ENCODE measurements around the gene KRT84. TPM values are rescaled to one million over a fixed set of nuclear protein-coding genes. Genes with fewer than 3 reads are reported as not detected.

Gene KRT84
- total RNA-seq, 2 experiments from 2014 or later = not detected

DNA sequence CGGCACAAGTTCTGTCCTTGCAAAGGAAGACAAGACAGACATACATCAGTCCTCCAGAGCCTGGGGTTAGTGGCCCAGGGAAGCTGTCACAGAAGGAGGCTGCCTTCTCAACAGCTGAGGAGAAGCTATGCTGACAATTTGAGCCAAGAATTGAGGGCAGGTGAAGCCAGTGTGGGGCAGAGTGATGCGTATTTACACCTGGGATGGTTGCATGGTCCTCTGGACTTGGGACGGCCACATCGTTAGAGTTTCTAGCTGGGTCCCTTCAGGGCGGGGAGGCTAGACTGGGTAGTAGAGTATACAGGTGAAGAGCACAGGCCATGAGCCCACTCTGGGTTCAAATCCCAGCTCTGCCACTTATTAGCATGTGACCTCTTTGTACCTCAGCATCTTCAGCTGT is 34.7 kb downstream of the KRT84 start:
- no peak for TF ChIP-seq EZH2phosphoT487 (IDR thresholded peaks at IDR 0.05; ENCODE audit: borderline replicate concordance, low read depth, low read length)
- TF ChIP-seq, protein P1, sequence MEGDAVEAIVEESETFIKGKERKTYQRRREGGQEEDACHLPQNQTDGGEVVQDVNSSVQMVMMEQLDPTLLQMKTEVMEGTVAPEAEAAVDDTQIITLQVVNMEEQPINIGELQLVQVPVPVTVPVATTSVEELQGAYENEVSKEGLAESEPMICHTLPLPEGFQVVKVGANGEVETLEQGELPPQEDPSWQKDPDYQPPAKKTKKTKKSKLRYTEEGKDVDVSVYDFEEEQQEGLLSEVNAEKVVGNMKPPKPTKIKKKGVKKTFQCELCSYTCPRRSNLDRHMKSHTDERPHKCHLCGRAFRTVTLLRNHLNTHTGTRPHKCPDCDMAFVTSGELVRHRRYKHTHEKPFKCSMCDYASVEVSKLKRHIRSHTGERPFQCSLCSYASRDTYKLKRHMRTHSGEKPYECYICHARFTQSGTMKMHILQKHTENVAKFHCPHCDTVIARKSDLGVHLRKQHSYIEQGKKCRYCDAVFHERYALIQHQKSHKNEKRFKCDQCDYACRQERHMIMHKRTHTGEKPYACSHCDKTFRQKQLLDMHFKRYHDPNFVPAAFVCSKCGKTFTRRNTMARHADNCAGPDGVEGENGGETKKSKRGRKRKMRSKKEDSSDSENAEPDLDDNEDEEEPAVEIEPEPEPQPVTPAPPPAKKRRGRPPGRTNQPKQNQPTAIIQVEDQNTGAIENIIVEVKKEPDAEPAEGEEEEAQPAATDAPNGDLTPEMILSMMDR (conservative IDR thresholded peaks at IDR 0.05; ENCODE audit: low read length) = no peak
- H3K27ac ChIP-seq (ENCODE audit: low read depth, low read length, poor library complexity, severe bottlenecking) = no peak overlapping the region
- BruUV-seq (replicated peaks) = no TSS peak
- H3K4me1 ChIP-seq (ENCODE audit: insufficient read depth, low read length, poor library complexity, severe bottlenecking) = no peaks in the 10 kb centered on the region
- no peaks in the 10 kb centered on the region for H3K9me2 ChIP-seq (ENCODE audit: insufficient read depth, low read length)
- POLR2A ChIA-PET = interaction anchor here (0.6 kb wide), 1 partner anchor 23 kb away, joined by 3 read pairs; no protein-coding TSS in a partner anchor
- no peaks in the 10 kb centered on the region for H3K79me2 ChIP-seq (ENCODE audit: insufficient read depth, low read depth, low read length)
- no peak for DNase-seq (ENCODE audit: low spot score)
- intact Hi-C loops (cut with micrococcal nuclease; ENCODE audit: unreplicated experiment) = no loop called here
- CTCF ChIA-PET (ENCODE audit: unreplicated experiment) = no interaction called here
- H2AFZ ChIP-seq (ENCODE audit: low read length) = no peak overlapping the region
- H3K4me3 ChIP-seq (ENCODE audit: low read depth, low read length, poor library complexity, severe bottlenecking) = no peak overlapping the region
- H3K4me2 ChIP-seq (ENCODE audit: low read length) = no peak overlapping the region
- H4K20me1 ChIP-seq (ENCODE audit: insufficient read depth, low read length) = no peaks in the 10 kb centered on the region
- H3K36me3 ChIP-seq (ENCODE audit: insufficient read depth, low read length) = no peaks in the 10 kb centered on the region
- H3K9me3 ChIP-seq (ENCODE audit: low read length) = no peaks in the 10 kb centered on the region

DNA sequence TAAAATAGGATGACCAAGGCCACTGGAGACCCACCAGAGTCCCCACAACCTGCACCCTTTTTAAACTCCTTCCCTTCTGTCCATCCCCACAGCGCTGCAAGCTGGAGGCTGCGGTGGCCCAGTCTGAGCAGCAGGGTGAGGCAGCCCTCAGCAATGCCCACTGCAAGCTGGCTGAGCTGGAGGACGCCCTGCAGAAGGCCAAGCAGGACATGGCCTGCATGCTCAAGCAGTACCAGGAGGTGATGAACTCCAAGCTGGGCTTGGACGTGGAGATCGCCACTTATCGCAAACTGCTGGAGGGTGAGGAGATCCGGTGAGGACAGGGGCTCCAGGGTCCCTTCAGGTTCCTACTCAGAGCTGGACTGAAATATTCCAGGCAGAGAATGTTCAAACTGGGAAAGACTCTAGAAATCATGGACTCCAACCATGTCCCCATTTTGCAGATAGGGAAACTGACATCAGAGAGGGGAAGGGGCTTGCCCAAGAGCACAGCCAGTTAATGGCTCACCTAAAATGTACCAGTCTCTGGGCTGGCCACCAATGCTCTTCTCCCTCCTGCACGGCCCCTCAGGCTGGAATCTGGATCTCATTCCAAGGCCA is 35.3 kb downstream of the KRT84 start:
- Histone ChIP-seq H4K20me1 (ENCODE audit: insufficient read depth, low read length) (no peaks in the 10 kb centered on the region), H3K4me2 (ENCODE audit: low read length) (no peak overlapping the region), H3K4me3 (ENCODE audit: low read depth, low read length, poor library complexity, severe bottlenecking) (no peak overlapping the region), H3K9me3 (ENCODE audit: low read length) (no peaks in the 10 kb centered on the region), H3K27ac (ENCODE audit: low read depth, low read length, poor library complexity, severe bottlenecking) (no peak overlapping the region), H3K4me1 (ENCODE audit: insufficient read depth, low read length, poor library complexity, severe bottlenecking) (no peaks in the 10 kb centered on the region), H3K36me3 (ENCODE audit: insufficient read depth, low read length) (no peaks in the 10 kb centered on the region), H3K79me2 (ENCODE audit: insufficient read depth, low read depth, low read length) (no peaks in the 10 kb centered on the region), H3K9me2 (ENCODE audit: insufficient read depth, low read length) (no peaks in the 10 kb centered on the region), H2AFZ (ENCODE audit: low read length) (no peak overlapping the region)
- DNase-seq (ENCODE audit: low spot score) = no peak
- no TSS peak for BruUV-seq (replicated peaks)
- POLR2A ChIA-PET = interaction anchor here (0.6 kb wide), 1 partner anchor 23 kb away, joined by 3 read pairs; no protein-coding TSS in a partner anchor
- CTCF ChIA-PET (ENCODE audit: unreplicated experiment) = no interaction called here
- TF ChIP-seq EZH2phosphoT487 (IDR thresholded peaks at IDR 0.05; ENCODE audit: borderline replicate concordance, low read depth, low read length) = no peak
- TF ChIP-seq, protein P1 (conservative IDR thresholded peaks at IDR 0.05; ENCODE audit: low read length) = no peak
- intact Hi-C loops (cut with micrococcal nuclease; ENCODE audit: unreplicated experiment) = no loop called here

DNA sequence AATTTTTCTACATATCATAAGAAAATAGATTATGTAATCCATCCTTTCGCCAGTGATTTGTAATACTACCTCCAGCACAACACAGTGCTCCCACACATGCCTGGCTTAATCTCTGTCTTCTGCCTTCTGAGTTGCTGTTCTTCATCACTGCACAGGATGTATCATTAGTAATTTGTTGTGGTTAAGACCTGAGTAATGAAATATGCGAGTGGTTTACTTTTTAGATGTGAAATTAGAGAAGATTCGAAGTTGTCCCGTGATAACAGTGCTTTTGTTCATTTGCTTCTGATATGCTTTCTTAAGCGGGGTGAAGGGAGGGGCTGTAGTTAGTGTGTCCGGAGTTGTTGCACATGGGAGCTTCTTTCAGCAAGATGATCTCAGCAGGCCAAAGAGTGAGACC is 36.3 kb downstream of the KRT84 start:
- TF ChIP-seq, protein P1 (conservative IDR thresholded peaks at IDR 0.05; ENCODE audit: low read length) = no peak
- TF ChIP-seq EZH2phosphoT487 (IDR thresholded peaks at IDR 0.05; ENCODE audit: borderline replicate concordance, low read depth, low read length) = no peak
- Histone ChIP-seq H3K4me2 (ENCODE audit: low read length) (no peak overlapping the region), H4K20me1 (ENCODE audit: insufficient read depth, low read length) (no peaks in the 10 kb centered on the region), H3K4me1 (ENCODE audit: insufficient read depth, low read length, poor library complexity, severe bottlenecking) (no peaks in the 10 kb centered on the region), H3K79me2 (ENCODE audit: insufficient read depth, low read depth, low read length) (no peaks in the 10 kb centered on the region), H3K36me3 (ENCODE audit: insufficient read depth, low read length) (no peaks in the 10 kb centered on the region), H3K4me3 (ENCODE audit: low read depth, low read length, poor library complexity, severe bottlenecking) (no peak overlapping the region), H3K9me3 (ENCODE audit: low read length) (no peaks in the 10 kb centered on the region), H3K27ac (ENCODE audit: low read depth, low read length, poor library complexity, severe bottlenecking) (no peak overlapping the region), H3K9me2 (ENCODE audit: insufficient read depth, low read length) (no peaks in the 10 kb centered on the region), H2AFZ (ENCODE audit: low read length) (no peak overlapping the region)
- ChIA-PET CTCF (ENCODE audit: unreplicated experiment) (no interaction called here), POLR2A (interaction anchor here (0.6 kb wide), 1 partner anchor 534 kb away, joined by 4 read pairs; no protein-coding TSS in a partner anchor)
- intact Hi-C loops (cut with micrococcal nuclease; ENCODE audit: unreplicated experiment) = no loop called here
- DNase-seq (ENCODE audit: low spot score) = no peak
- no TSS peak for BruUV-seq (replicated peaks)
